GOT3 (cell line): ENCODE measurements around the gene PICALM.

Source experiments
- DNase-seq: peaks from one replicate; lab custom pipeline; 2025; ENCODE audit warnings: mixed read lengths; lab: John Stamatoyannopoulos, UW

PICALM gene

DNA sequence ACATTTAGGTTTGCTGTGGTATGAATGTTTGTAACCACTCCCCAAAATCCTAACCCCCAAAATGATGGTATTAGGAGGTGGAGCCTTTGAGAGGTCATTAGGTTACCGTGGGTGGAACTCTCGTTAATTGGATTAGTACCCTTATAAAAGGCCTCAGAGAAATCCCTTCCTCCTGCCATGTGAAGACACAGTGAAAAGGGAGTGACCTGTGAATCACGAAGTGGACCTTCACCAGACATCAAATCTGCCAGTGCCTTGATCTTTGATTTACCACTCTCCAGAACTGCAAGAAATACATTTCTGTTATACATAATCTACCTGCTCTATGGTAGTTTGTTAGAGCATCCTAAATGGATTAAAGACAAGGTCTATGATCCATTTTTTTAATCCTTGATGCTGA lies 12.6 kb upstream of the PICALM start:
- DNase-seq, result no peak

DNA sequence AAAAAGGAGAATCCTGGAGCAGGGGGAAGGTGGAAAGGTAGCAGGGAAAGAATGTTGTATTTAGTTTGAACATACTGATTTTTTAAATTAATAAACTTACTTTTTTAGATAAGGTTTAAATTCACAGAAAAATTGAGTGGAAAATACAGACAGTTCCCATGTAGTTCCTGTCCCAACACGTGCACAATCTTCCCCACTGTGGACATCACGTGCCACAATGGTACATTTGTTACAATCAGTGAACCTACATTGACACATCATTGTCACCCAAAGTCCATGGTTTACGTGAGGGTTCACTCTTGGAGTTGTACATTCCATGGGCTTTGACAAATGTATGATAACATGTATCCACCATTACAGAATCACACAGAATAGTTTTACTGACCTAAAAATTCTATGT lies 10.5 kb upstream of the PICALM start:
- DNase-seq, result no peak

DNA sequence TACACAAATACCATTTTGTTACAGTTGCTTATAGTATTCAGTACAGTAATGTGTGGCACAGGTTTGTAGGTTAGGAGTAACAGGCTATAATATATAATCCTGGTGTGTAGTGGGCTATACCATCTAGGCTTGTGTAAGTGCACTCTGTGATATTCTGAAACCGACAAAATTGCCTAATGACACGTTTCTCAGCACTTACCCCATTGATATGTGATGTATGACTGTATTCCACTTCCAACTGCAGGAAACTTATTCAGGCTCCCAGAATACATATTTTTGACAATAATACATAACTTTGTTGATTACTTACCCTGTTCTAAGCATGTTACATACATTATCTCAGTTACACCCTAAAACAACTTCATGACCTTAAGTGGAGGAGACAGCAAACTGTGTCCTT lies 5.1 kb upstream of the PICALM start:
- no peak for DNase-seq

DNA sequence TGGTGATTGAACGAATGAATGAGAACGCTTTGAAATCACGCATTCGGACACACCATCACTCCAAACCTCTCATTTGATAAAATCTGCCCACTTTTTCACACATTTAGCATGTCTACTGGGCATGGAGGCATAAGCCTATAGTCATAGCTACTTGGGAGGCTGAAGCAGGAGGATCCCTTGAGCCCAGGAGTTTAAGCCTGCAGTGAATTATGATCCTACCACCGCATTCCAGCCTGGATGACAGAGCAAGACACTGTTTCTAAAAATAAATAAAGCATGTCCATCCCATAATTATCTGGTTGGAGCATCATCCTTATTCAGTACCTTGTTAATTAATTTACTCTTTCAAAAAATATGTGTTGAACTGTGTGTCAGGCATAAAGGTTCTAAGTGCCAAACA lies 3.3 kb upstream of the PICALM start:
- DNase-seq, result no peak

DNA sequence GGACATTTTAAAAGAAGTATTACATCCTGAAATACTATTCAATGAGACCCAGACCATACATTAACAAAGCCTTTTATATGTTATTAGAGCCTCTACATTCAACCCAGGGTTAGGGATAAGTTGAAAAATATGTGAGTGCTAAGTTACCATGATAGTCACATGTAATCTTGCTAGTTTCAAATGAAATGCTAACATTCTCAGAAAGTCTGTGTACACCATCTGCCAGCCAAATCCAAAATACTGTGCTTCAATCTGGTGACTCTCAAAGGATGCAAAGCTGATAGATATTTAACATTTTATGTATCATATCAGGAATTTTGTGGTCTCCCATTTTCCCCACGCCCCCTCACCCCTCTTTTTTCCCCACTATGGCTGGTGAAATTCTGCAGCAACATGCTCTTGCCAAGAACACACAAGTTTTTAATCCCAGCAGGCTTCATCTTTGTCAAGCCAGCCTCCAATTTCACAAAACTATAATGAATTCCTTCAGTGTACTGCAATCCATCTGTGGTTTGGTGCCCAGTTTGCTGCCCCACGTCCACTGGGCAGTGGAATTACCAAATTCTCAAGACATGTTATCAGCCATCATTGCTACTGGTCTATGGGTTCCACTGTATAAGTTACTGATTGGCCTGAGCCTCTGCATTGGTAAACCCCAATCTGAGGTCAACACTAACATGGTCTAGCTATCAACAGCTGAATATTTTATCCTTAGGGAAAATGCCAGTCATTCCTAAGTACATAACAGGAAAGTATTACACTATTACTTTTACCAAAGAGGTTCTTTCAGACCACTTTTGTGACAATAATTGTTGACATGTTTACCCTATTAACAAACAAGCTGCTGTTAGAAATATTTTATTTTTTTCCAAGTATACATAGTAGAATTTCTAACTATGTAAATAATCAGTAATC lies 1.5 kb upstream of the PICALM start:
- no peak for DNase-seq

DNA sequence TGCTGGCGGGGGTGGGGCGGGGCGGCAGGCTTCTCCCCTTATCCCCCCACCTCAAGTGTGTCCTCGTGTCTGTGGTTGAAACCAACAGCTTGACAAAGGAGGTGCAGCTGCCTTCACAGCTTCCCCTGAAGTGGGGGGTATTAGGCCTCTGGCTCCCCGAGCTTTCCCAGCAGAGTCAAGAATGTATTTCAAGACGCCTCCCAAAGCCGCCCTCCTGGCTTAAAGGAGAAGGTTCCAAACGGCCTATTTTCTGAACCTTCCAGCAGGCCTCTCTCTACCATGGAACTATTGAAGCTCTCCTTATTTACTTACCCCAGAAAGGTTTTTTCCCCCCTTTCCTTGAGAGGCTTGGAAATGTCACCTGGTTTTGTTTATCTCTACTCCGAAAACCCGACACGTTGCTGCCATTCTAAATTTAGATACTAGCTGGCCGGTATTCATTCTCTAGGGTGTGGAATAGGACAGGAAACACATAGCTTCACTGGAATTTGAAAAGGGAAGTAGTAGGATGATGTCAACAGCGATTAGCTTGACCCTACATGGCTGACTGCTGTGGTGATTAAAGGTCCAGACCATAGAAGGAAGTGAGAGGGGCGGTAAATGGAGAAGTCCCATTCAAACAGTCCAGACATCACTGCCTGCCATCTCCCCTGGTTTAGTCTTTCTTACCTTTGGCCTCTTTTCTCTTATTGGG lies 671 bp upstream of the PICALM start:
- DNase-seq, result no peak

DNA sequence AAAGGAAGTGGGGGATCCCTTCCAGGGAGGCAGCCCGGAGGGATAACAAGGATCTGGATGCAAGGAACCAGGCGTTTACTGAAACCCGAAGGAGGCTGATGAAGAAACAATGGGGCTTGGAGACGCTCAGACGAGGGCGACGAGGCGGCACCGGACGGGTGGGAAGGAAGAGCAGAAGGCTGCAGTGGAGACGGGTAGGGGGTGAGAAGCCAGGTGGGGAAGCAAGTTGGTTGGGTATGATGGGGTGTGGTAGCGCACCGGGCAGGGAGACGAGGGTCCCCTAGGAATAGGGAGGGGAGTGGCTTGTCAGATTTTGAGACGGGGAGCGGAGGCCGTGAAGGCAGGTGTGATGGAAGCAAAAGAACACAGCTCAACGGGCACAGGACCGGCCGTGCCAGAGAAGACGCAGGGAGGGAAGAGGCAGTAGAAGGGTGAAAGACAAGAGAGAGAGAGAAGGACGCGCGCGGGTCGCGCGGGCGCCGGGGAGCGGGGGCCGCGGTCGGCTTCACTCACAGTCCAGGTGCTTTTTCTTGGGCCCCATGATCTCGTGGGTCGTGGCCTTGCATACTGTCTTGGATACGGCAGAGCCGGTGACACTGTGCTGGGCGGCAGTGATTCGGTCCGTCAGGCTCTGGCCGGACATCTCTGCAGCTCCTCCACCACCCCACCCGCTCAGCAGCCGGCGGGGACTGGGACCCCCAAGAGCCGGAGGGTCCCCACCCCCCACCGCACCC lies 579 bp downstream of the PICALM start:
- no peak for DNase-seq

DNA sequence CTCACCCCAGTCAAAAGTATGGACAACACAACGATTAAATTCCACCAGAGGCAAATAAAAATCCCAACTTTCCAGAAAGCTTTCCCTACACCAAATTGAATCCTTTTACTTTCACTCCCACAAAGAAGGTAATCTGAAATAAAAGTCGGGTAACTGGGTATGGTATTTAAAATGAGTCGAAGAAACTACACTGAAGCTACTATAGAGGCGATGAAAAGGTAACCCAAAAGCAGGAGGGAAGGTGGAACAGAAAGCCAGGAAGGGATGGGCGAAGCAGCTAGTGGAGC lies 1.1 kb downstream of the PICALM start:
- no peak for DNase-seq

DNA sequence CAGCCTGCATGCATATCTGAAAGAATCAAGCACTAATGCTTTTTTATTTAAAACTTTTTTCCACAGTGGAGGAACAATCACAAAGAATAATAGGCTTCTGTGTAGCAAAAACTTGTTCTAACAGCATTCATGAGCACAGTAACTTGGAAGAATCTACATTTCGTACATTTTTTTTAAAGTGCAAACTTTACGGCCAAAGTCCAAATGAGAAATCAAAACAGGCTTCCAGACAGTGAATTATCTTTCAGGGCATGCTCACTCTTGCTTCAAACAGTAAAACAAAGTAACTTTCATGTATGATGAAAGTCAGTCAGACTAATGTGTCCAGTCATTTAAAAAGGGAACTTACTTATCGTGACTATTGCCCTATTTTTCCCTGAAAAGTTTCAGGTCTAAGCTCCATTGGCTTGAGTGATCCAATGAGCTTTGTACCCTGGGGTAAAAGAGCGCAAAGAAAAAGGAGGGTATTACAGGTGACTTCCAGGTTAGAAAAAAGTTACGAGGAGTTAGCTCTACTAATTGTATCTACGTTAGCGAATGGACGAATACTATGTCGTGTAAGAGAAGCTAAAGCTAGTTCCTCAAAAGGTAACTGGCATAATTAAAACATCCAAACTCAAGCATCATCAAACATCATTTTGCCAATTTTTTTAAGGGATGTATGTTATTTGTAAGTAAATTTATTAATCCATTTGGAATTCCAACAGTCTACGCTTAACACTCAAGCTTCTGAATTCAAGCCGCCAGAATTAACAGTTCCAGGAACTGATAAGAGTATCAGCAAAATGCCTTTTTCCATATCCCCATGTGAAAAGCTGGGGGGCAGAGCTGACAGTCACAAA lies 1.7 kb downstream of the PICALM start:
- no peak for DNase-seq

DNA sequence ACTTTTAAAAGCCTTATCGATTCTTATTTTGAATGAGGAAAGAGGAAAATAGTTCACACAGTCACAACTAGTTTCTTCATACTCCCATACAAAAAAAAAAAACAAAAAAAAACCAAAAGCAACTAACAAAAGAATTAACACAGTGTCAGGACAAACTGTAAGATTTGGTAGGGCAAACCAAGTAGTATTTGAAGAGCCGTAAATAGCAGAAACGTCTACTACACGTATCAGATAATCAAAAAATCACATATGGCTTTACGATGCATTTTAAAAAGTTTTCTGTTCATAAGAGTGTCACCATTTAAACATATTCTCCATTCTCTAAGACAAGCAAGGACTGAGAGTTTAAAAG lies 2.3 kb downstream of the PICALM start:
- no peak for DNase-seq

DNA sequence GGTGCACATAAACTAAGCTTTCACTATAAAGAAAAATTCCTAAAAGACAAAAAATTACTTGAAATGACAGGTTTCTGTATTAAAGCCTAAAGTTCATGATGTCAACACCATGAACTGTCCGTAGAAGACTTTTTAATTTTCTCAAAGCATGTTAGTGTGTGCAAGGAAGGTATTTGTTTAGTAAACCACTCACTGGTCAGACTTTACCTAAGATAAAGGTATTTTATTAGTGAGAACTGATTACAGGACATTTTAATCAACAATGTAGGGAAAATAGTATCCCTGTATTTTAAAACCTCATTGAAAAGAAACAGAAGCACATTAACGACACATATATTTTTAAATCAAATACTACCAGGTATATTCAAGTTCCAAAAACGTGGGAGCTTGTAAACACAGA lies 2.9 kb downstream of the PICALM start:
- no peak for DNase-seq

DNA sequence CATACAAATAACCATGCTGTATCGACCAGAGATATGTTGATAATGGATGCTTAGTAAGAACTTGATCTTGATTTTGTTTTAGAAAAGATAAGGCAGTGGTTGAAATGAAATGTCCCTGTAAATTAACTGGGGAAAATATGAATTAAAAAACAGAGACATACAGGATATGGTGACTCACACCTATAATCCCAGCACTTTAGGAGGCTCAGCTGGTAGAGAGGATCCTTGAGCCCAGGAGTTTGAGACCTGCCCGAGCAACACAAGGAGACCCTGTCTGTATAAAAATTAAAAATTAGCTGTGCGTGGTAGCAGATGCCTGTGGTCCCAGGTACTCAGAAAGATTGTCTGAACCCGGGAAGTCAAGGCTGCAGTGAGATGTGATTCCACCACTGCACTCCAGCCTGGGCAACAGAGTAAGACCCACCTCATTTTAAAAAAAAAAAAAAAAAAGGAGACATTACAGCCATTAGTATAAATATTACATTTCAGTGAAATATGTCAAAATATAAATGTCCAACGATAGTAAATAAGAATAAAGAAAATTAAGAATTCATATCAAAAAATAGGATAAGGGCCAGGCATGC lies 4.6 kb downstream of the PICALM start:
- DNase-seq, result no peak

DNA sequence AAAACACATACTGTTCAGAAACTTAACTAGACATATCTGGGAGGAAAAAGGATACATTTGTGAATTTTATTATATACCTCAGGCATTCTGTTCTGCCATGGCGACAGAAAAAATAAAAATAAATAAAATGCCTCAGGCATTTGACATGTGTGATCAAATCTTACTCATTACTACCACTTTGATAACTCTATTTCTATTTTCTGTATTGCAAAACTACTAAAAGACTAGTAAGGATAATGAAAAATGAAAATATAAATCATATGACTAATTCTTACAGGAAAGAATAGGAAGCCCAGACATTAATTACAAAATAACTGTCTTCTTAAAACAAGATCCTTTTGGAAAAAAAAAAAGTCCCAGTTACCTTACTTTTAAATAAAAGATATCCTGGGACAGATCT lies 5.3 kb downstream of the PICALM start:
- DNase-seq, result no peak

DNA sequence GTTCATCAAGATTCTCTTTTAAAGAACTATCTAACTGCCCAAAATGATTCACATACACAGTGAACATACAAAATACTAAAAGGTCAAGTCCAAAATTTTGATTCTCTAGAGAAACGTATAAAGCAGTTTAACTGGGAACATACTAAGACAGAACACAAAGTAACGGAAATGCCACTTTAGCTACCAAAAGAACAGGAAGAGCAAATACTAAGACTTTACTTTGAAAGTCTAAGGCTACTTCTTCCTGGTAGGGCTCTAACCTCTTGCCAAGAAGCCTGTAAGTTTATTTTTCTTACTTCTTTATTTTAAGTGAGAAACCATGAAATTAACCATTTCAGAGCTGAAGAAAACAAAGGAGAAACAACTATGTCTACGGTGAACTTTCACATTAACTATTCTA lies 6.2 kb downstream of the PICALM start:
- DNase-seq, result no peak

DNA sequence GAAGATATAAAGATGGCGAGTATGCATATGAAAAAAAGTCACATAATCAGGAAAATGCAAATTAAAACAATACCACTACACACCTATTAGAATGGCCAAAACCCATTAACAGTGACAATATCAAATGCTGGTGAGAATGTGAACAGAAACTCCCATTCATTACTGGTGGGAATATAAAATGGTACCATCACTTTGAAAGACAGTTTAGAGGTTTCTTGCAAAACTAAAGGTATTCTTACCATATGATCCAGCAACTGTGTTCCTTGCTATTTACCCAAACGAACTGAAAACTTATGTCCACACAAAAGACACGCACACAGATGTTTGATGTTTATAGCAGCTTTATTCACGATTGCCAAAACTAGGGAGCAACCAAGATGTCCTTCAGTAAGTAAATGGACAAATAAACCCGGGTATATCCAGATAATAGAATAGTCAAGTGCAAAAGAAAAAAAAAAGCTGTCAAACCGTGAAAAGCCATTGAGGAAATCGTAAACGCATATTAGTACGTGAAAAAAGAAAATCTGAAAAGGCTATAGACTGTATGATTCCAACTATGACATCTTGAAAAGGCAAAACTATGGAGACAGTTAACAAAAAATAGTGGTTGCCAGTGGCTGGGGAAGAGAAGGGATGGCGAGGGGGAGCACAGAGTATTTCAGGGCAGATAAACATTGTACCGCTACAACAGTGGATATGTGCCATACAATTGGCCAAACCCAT lies 7.2 kb downstream of the PICALM start:
- no peak for DNase-seq

DNA sequence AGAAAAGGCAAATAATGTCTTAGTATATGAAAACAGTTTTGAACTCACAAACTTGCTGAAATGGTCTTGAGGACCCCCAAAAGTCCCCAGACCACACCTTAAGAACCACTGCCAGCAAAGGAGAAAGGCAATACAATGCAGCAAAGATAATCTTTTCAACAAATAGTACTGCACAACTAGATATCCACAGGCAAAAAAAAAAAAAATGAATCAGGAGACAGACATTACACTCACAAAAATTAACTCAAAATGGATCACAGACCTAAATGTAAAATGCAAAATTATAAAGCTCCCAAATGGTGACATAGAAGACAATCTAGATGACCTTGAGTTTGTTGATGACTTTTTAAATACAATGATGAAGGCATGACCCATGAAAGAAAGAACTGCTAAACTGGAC lies 8.3 kb downstream of the PICALM start:
- no peak for DNase-seq

DNA sequence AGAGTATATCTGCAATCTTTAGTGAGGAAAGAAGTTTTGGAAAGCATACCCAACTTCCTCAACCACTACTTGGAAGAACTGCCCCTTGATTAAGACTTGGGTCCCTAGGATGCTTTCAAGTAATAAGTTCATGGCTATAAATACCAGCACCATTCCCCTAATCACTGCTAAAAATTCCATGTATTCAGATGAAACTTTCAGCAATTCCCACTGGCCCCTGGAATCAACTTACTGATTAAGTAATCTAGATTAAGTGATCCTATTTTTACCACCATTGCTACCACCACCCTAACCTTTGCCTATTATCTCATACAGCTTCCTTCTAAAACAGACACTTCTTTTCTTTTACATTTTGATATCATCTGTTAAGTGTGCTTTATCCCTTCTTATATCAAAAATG lies 10.5 kb downstream of the PICALM start:
- no peak for DNase-seq

DNA sequence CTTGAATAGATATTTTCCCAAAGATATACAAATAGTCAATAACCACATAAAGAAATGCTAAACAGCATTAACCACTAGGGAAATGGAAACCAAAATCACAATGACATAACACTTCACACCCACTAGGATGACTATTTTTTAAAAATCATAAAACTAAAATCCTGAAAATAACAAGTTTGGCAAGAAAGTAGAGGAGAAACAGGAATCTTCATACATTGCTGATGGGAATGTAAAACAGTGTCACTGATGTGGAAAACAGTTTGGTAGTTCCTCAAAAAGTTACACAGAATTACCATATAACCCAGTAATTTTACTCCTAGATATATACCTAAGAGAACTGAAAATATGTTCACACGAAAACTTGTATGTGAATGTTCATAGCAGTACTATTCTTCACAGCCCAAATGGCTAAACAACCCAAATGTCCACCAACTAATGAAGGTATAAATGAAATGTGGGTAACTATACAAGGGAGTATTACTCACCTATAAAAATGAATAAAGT lies 12.5 kb downstream of the PICALM start:
- no peak for DNase-seq

DNA sequence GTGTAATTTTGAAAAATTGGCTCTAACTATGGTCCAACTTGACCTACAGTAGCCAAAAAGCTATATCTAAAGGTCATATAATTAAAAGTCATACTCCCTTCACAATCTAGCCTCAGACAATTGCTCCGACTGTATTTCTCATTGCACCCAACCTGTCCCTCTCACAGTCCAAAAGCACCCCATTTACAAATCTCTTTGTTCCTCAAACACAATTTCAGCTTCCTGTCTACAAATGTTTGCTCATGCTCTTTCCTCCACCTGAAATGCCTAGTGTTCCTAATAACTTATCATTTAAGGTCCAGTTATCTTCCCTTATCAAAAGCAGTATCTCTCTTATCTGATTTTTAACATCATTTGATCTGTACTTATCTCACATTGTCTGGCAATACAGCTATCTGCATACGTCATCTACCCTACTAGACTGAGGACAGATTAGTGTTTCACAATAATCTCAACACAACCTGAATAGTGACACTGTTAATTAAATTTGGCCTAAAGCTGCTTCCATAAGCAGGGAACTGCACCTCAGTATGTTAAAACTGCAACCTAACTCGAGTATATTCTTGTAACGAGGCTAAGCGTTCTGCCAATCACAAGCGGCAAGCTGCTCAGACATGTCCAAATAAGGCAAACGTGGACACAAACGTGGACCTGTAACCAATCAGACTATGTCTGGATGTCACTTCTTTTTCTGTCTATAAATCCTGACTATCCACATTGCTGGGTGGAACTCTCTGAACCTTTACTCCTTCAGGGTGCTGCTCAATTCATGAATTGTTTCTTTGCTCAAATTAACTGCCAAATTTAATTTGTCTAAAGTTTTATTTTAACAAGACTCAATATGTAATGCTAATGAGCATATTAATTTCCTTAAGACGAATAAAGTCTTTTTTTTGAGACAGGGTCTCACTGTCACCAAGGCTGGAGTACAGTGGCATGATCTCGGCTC lies 15.9 kb downstream of the PICALM start:
- no peak for DNase-seq

DNA sequence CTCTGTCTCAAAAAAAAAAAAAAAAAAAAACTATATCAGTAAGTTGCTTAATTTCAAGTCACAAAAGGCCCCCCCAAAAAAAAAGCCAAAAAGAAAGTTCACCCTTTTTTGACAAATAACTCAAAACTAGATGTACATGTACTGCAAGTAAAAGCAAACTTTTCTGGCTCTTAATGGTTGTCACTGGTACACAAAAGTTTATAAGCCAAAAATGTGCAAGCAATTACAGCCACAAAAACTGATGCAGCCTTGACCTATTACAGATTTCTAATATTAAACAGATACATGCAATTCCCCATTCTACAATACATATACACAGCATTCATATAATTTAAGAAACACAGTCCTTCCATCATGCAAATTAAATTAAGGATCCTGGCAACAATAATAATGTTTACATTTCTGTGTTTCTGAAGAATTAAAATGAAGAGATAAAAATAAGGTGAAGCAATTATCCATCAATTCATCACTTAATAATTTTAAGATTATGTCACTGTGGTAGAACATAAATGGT lies 18.6 kb downstream of the PICALM start:
- DNase-seq, result no peak
